HEK293 (cell line): ENCODE data around the gene BPHL.

ENCODE experiments used
- BCL11A ChIP-seq: fragments of 450-650 bp; formaldehyde crosslinking; IDR thresholded peaks from 2 replicates; pipeline ENCODE4 v1.5.1; 2016; ENCODE audit warnings: low read depth, missing biosample characterization, missing genetic modification characterization
- CTCF ChIP-seq: fragments of 450-650 bp; formaldehyde crosslinking; IDR thresholded peaks from 2 replicates; pipeline ENCODE4 v1.5.1; 2016; ENCODE audit warnings: missing biosample characterization, missing genetic modification characterization
- KLF9 ChIP-seq: fragments of 450-650 bp; formaldehyde crosslinking; IDR thresholded peaks from 2 replicates; pipeline ENCODE4 v1.5.1; 2016; ENCODE audit warnings: missing biosample characterization, missing genetic modification characterization, low read depth
- REPIN1 ChIP-seq: fragments of 450-650 bp; formaldehyde crosslinking; IDR thresholded peaks from 2 replicates; pipeline ENCODE4 v1.5.1; 2017; ENCODE audit warnings: missing biosample characterization, missing genetic modification characterization, low read depth
- ZNF112 ChIP-seq: fragments of 450-650 bp; formaldehyde crosslinking; IDR thresholded peaks from 2 replicates; pipeline ENCODE4 v1.5.0; 2017; ENCODE audit warnings: missing biosample characterization, missing genetic modification characterization
- ZNF239 ChIP-seq: fragments of 450-650 bp; formaldehyde crosslinking; IDR thresholded peaks from 2 replicates; pipeline ENCODE4 v1.5.1; 2016; ENCODE audit warnings: missing biosample characterization, missing genetic modification characterization
- ZNF266 ChIP-seq: fragments of 450-650 bp; formaldehyde crosslinking; IDR thresholded peaks from 2 replicates; pipeline ENCODE4 v1.5.1; 2016; ENCODE audit warnings: missing biosample characterization, missing genetic modification characterization, low read depth
- ZNF292 ChIP-seq: fragments of 450-650 bp; formaldehyde crosslinking; IDR thresholded peaks from 2 replicates; pipeline ENCODE4 v1.5.1; 2016; ENCODE audit warnings: low read depth, missing biosample characterization, missing genetic modification characterization, borderline replicate concordance
- ZNF561 ChIP-seq: fragments of 450-650 bp; IDR thresholded peaks from 2 replicates; pipeline ENCODE4 v1.5.1; 2018; ENCODE audit warnings: missing biosample characterization, missing genetic modification characterization, borderline replicate concordance
- ZNF792 ChIP-seq: fragments of 450-650 bp; formaldehyde crosslinking; IDR thresholded peaks from 2 replicates; pipeline ENCODE4 v1.5.1; 2016; ENCODE audit warnings: missing biosample characterization, missing genetic modification characterization
- ZSCAN30 ChIP-seq: fragments of 450-650 bp; IDR thresholded peaks from 2 replicates; pipeline ENCODE4 v1.5.1; 2018; ENCODE audit warnings: missing biosample characterization, mild to moderate bottlenecking, missing genetic modification characterization, moderate library complexity
- TF ChIP-seq, protein P1 (sequence below): fragments of 450-650 bp; formaldehyde crosslinking; conservative IDR thresholded peaks from 2 replicates; pipeline ENCODE4 v1.5.1; 2016; ENCODE audit warnings: low read depth, missing biosample characterization, missing genetic modification characterization
- TF ChIP-seq, protein P2 (sequence below): fragments of 450-650 bp; formaldehyde crosslinking; IDR thresholded peaks from 2 replicates; pipeline ENCODE4 v1.5.1; 2017; ENCODE audit warnings: missing biosample characterization, missing genetic modification characterization

- no peak for TF ChIP-seq ZNF266 (tag by site-specific recombination)
- TF ChIP-seq CTCF = no peak
- no peak for TF ChIP-seq REPIN1
- TF ChIP-seq, protein P1, sequence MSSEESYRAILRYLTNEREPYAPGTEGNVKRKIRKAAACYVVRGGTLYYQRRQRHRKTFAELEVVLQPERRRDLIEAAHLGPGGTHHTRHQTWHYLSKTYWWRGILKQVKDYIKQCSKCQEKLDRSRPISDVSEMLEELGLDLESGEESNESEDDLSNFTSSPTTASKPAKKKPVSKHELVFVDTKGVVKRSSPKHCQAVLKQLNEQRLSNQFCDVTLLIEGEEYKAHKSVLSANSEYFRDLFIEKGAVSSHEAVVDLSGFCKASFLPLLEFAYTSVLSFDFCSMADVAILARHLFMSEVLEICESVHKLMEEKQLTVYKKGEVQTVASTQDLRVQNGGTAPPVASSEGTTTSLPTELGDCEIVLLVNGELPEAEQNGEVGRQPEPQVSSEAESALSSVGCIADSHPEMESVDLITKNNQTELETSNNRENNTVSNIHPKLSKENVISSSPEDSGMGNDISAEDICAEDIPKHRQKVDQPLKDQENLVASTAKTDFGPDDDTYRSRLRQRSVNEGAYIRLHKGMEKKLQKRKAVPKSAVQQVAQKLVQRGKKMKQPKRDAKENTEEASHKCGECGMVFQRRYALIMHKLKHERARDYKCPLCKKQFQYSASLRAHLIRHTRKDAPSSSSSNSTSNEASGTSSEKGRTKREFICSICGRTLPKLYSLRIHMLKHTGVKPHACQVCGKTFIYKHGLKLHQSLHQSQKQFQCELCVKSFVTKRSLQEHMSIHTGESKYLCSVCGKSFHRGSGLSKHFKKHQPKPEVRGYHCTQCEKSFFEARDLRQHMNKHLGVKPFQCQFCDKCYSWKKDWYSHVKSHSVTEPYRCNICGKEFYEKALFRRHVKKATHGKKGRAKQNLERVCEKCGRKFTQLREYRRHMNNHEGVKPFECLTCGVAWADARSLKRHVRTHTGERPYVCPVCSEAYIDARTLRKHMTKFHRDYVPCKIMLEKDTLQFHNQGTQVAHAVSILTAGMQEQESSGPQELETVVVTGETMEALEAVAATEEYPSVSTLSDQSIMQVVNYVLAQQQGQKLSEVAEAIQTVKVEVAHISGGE (tag by site-specific recombination) = no peak
- no peak for TF ChIP-seq ZSCAN30 (tag by site-specific recombination)
- TF ChIP-seq ZNF112 (tag by site-specific recombination) = no peak
- TF ChIP-seq BCL11A = no peak
- TF ChIP-seq, protein P2, sequence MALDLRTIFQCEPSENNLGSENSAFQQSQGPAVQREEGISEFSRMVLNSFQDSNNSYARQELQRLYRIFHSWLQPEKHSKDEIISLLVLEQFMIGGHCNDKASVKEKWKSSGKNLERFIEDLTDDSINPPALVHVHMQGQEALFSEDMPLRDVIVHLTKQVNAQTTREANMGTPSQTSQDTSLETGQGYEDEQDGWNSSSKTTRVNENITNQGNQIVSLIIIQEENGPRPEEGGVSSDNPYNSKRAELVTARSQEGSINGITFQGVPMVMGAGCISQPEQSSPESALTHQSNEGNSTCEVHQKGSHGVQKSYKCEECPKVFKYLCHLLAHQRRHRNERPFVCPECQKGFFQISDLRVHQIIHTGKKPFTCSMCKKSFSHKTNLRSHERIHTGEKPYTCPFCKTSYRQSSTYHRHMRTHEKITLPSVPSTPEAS (tag by site-specific recombination) = no peak
- no peak for TF ChIP-seq ZNF561 (tag by site-specific recombination)
- no peak for TF ChIP-seq ZNF292 (tag by site-specific recombination)
- TF ChIP-seq ZNF239 (tag by site-specific recombination) = no peak
- TF ChIP-seq KLF9 (tag by site-specific recombination) = no peak
- TF ChIP-seq ZNF792 (tag by site-specific recombination) = no peak
These were observed 57.3 kb downstream of the BPHL start for GRCh38 chr6:3175715-3176402.
